ENCODE data around the gene PBX2.

PBX2 gene

GRCh38 chr6:32190054-32190851, at the start of gene PBX2:
PBX2 (minus strand) TSS chr6:32190202; CDS start chr6:32189915, 287 bp downstream.
- peak within 1 kb of the TSS; percentile 73 for H3K27ac ChIP-seq
- TF ChIP-seq ZFX (IDR thresholded peaks at IDR 0.05) (no peak), CTCF (conservative IDR thresholded peaks at IDR 0.05) (no peak)

- no peak overlapping the region for H3K27ac ChIP-seq
- TF ChIP-seq CTCF (conservative IDR thresholded peaks at IDR 0.05), result no peak
- TF ChIP-seq ZFX (IDR thresholded peaks at IDR 0.05), result no peak
Observed at GRCh38 chr6:32239462-32239861, 49.5 kb upstream of the PBX2 start.

GRCh38 chr6:32234934-32235333, 44.9 kb upstream of the PBX2 start:
- no peak overlapping the region for H3K27ac ChIP-seq
- TF ChIP-seq ZFX (IDR thresholded peaks at IDR 0.05), result no peak

- no peak for TF ChIP-seq ZFX (IDR thresholded peaks at IDR 0.05)
- no peak for TF ChIP-seq CTCF (conservative IDR thresholded peaks at IDR 0.05)
- no peak overlapping the region for H3K27ac ChIP-seq
Observed at GRCh38 chr6:32226434-32226833, 36.4 kb upstream of the PBX2 start.

- TF ChIP-seq CTCF (conservative IDR thresholded peaks at IDR 0.05) (no peak), ZFX (IDR thresholded peaks at IDR 0.05) (no peak)
- H3K27ac ChIP-seq, result no peak overlapping the region
Observed at GRCh38 chr6:32224696-32225095, 34.7 kb upstream of the PBX2 start.

- no peak within 1 kb of the TSS for H3K27ac ChIP-seq
- TF ChIP-seq ZFX (IDR thresholded peaks at IDR 0.05) (no peak), CTCF (conservative IDR thresholded peaks at IDR 0.05) (no peak)
Observed at GRCh38 chr6:32223258-32224235, 33.5 kb upstream of the PBX2 start, which contains the start of gene NOTCH4. NOTCH4 (minus strand) TSS chr6:32224067; CDS start chr6:32223928, 139 bp downstream.

GRCh38 chr6:32222333-32223230, 32.6 kb upstream of the PBX2 start:
- TF ChIP-seq ZFX (IDR thresholded peaks at IDR 0.05) (no peak), CTCF (conservative IDR thresholded peaks at IDR 0.05) (no peak)
- H3K27ac ChIP-seq, result no peak overlapping the region
